K562 (cell line): ENCODE data around the gene NEU1. TPM values are rescaled to one million over a fixed set of nuclear protein-coding genes. Genes with fewer than 3 reads are reported as not detected.
A peak's percentile ranks its signal among the peaks of the same experiment; 100 is the strongest.

Experiments
- ETV1 ChIP-seq: fragments of 450-650 bp; conservative IDR thresholded peaks from 2 replicates; pipeline ENCODE4 v1.6.1; 2016; ENCODE audit warnings: missing genetic modification characterization, control low read depth, low read depth, missing compliant biosample characterization
- GABPB1 ChIP-seq: sonication (generic); formaldehyde crosslinking; IDR thresholded peaks from 2 replicates; pipeline ENCODE4 v1.8.0; 2022; ENCODE audit warnings: mild to moderate bottlenecking, missing genetic modification reagents
- HDAC2 ChIP-seq: fragments of 450-650 bp; IDR thresholded peaks from 2 replicates; pipeline ENCODE4 v1.6.1; 2016; ENCODE audit warnings: mild to moderate bottlenecking
- PTTG1 ChIP-seq: fragments of 450-650 bp; IDR thresholded peaks from 2 replicates; pipeline ENCODE4 v1.6.1; 2016; ENCODE audit warnings: low read depth, mild to moderate bottlenecking, missing genetic modification characterization, missing compliant biosample characterization
- SMAD2 ChIP-seq: fragments of 150-350 bp; IDR thresholded peaks from 2 replicates; pipeline ENCODE4 v1.6.1; 2014; ENCODE audit warnings: low read depth, mild to moderate bottlenecking, low read length
- STAG1 ChIP-seq: sonication (generic); formaldehyde crosslinking; IDR thresholded peaks from 2 replicates; pipeline ENCODE4 v1.5.0; 2020; ENCODE audit warnings: missing genetic modification reagents, borderline replicate concordance
- TAF7 ChIP-seq: fragments of 450-650 bp; IDR thresholded peaks from 2 replicates; pipeline ENCODE4 v1.6.1; 2016; ENCODE audit warnings: missing genetic modification characterization, missing compliant biosample characterization
- TAL1 ChIP-seq: fragments of 450-650 bp; IDR thresholded peaks from 2 replicates; pipeline ENCODE4 v1.6.1; 2016; ENCODE audit warnings: mild to moderate bottlenecking
- TRIM24 ChIP-seq, 2 experiments: fragments of 450-650 bp; IDR thresholded peaks; 2 replicates each; pipeline ENCODE4 v1.6.1; 2016
- WHSC1 ChIP-seq: IDR thresholded peaks from one replicate; pipeline ENCODE4 v1.6.1; 2012; ENCODE audit warnings: low read length, control low read depth, inconsistent platforms
- ZBTB1 ChIP-seq: sonication (generic); formaldehyde crosslinking; IDR thresholded peaks from 2 replicates; pipeline ENCODE4 v1.8.1; 2023; ENCODE audit warnings: missing genetic modification reagents, low read depth, mild to moderate bottlenecking, borderline replicate concordance
- ZC3H11A ChIP-seq: IDR thresholded peaks from 2 replicates; pipeline ENCODE4 v1.6.1; 2012; ENCODE audit warnings: low read depth, low read length, improper control_type of control experiment
- ZNF584 ChIP-seq: fragments of 200-800 bp; sonication (Bioruptor generic); IDR thresholded peaks from 2 replicates; pipeline ENCODE4 v1.6.1; 2016; ENCODE audit warnings: low read depth, mild to moderate bottlenecking, missing genetic modification characterization, missing compliant biosample characterization
- polyA plus RNA-seq, 8 experiments: library from polyadenylated mRNA; depleted of rRNA in 4 of 8; stranded (reverse) in 5 of 8; unstranded in 3 of 8; fragments of >200 nt; fragmentation: Nextera tagmentation in 2 of 8; fragmentation: Illumina TruSeq in 1 of 8; extraction: Ambion mirVana in 2 of 8; extraction: Trizol in 1 of 8; gene quantifications; 2 replicates each; pipeline versions ENCODE4 v1.2.1 to v1.2.3, GENCODE V29; 2011 to 2014; ENCODE audit warnings: inconsistent platforms in 1 of 8, missing spikeins in 1 of 8
- total RNA-seq, 7 experiments: library from RNA; depleted of rRNA in 6 of 7; stranded (reverse); fragments of >200 nt in 6 of 7; fragmentation: Illumina TruSeq in 2 of 7; extraction: Trizol in 2 of 7; gene quantifications; 2 replicates each; pipeline versions ENCODE4 v1.2.1 to v1.2.3, GENCODE V29; 2011 to 2021; ENCODE audit warnings: low replicate concordance in 1 of 7
- TF ChIP-seq, protein P1 (sequence below): fragments of 450-650 bp; IDR thresholded peaks from 2 replicates; pipeline ENCODE4 v1.6.1; 2016; ENCODE audit warnings: low read depth
- TF ChIP-seq, protein P2 (sequence below): fragments of 250-450 bp; sonication (Bioruptor Pico); IDR thresholded peaks from 2 replicates; pipeline ENCODE4 v1.5.0; 2021; ENCODE audit warnings: mild to moderate bottlenecking, borderline replicate concordance
- TF ChIP-seq, protein P3 (sequence below): fragments of 250-450 bp; sonication (Bioruptor Pico); IDR thresholded peaks from 2 replicates; pipeline ENCODE4 v1.8.0; 2022; ENCODE audit warnings: moderate library complexity, mild to moderate bottlenecking, inconsistent platforms

NEU1 gene
- total and polyA plus RNA-seq, 9 of the 15 experiments (the other 6 are each of a cell fraction or from before 2014, with no cell fraction given): 14.8 to 67.8 (median 51.0) TPM

- TF ChIP-seq ZNF584 (CRISPR knock-in tag) (no peak), PTTG1 (tag) (no peak), STAG1 (CRISPR knock-in tag) (no peak), TAF7 (tag) (peak; percentile 99), TAL1 (no peak; the same call in 1 of the 2 replicates), HDAC2 (peak; percentile 89), ZC3H11A (peak; percentile 79), TRIM24 (IDR thresholded peaks at IDR 0.05) (peak; percentile 83 to 91), WHSC1 (peak; percentile 59), SMAD2 (no peak), ZBTB1 (CRISPR knock-in tag) (peak; percentile 91), ETV1 (peak; percentile 81), GABPB1 (CRISPR knock-in tag) (peak; percentile 86)
- TF ChIP-seq, protein P1, sequence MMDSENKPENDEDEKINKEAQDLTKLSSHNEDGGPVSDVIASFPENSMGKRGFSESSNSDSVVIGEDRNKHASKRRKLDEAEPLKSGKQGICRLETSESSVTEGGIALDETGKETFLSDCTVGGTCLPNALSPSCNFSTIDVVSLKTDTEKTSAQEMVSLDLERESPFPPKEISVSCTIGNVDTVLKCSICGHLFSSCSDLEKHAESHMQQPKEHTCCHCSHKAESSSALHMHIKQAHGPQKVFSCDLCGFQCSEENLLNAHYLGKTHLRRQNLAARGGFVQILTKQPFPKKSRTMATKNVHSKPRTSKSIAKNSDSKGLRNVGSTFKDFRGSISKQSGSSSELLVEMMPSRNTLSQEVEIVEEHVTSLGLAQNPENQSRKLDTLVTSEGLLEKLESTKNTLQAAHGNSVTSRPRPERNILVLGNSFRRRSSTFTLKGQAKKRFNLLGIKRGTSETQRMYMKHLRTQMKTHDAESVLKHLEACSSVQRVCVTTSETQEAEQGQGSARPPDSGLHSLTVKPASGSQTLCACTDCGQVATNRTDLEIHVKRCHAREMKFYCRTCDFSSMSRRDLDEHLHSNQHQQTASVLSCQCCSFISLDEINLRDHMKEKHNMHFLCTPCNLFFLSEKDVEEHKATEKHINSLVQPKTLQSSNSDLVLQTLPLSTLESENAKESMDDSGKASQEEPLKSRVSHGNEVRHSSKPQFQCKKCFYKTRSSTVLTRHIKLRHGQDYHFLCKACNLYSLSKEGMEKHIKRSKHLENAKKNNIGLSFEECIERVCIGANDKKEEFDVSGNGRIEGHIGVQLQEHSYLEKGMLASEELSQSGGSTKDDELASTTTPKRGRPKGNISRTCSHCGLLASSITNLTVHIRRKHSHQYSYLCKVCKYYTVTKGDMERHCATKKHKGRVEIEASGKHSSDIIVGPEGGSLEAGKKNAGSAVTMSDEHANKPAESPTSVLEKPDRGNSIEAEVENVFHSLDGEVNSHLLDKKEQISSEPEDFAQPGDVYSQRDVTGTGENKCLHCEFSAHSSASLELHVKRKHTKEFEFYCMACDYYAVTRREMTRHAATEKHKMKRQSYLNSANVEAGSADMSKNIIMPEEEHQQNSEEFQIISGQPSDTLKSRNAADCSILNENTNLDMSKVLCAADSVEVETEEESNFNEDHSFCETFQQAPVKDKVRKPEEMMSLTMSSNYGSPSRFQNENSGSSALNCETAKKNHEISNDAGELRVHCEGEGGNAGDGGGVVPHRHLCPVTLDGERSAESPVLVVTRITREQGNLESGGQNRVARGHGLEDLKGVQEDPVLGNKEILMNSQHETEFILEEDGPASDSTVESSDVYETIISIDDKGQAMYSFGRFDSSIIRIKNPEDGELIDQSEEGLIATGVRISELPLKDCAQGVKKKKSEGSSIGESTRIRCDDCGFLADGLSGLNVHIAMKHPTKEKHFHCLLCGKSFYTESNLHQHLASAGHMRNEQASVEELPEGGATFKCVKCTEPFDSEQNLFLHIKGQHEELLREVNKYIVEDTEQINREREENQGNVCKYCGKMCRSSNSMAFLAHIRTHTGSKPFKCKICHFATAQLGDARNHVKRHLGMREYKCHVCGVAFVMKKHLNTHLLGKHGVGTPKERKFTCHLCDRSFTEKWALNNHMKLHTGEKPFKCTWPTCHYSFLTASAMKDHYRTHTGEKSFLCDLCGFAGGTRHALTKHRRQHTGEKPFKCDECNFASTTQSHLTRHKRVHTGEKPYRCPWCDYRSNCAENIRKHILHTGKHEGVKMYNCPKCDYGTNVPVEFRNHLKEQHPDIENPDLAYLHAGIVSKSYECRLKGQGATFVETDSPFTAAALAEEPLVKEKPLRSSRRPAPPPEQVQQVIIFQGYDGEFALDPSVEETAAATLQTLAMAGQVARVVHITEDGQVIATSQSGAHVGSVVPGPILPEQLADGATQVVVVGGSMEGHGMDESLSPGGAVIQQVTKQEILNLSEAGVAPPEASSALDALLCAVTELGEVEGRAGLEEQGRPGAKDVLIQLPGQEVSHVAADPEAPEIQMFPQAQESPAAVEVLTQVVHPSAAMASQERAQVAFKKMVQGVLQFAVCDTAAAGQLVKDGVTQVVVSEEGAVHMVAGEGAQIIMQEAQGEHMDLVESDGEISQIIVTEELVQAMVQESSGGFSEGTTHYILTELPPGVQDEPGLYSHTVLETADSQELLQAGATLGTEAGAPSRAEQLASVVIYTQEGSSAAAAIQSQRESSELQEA: peak; percentile 4; the same call in 1 of the 2 replicates
- TF ChIP-seq, protein P2, sequence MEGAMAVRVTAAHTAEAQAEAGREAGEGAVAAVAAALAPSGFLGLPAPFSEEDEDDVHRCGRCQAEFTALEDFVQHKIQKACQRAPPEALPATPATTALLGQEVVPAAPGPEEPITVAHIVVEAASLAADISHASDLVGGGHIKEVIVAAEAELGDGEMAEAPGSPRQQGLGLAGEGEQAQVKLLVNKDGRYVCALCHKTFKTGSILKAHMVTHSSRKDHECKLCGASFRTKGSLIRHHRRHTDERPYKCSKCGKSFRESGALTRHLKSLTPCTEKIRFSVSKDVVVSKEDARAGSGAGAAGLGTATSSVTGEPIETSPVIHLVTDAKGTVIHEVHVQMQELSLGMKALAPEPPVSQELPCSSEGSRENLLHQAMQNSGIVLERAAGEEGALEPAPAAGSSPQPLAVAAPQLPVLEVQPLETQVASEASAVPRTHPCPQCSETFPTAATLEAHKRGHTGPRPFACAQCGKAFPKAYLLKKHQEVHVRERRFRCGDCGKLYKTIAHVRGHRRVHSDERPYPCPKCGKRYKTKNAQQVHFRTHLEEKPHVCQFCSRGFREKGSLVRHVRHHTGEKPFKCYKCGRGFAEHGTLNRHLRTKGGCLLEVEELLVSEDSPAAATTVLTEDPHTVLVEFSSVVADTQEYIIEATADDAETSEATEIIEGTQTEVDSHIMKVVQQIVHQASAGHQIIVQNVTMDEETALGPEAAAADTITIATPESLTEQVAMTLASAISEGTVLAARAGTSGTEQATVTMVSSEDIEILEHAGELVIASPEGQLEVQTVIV (CRISPR knock-in tag): peak; percentile 79; the same call in 1 of the 2 replicates
- TF ChIP-seq, protein P3, sequence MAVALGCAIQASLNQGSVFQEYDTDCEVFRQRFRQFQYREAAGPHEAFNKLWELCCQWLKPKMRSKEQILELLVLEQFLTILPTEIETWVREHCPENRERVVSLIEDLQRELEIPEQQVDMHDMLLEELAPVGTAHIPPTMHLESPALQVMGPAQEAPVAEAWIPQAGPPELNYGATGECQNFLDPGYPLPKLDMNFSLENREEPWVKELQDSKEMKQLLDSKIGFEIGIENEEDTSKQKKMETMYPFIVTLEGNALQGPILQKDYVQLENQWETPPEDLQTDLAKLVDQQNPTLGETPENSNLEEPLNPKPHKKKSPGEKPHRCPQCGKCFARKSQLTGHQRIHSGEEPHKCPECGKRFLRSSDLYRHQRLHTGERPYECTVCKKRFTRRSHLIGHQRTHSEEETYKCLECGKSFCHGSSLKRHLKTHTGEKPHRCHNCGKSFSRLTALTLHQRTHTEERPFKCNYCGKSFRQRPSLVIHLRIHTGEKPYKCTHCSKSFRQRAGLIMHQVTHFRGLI (CRISPR knock-in tag): peak; percentile 81; the same call in 1 of the 2 replicates
These were observed 28.0 kb downstream of the NEU1 start (continued) for GRCh38 chr6:31834367-31835250.
